A549 (cell line): ENCODE results near the gene BCL2L1. TPM values are rescaled to one million over a fixed set of nuclear protein-coding genes. Genes with fewer than 3 reads are reported as not detected.

Experiments used
- ATAC-seq, 2 experiments: fragments of 200-7000 bp in 1 of 2; fragments of >200 bp in 1 of 2; cut with Nextera tagmentation in 1 of 2; cut with Tn5 transposase in 1 of 2; 3 replicates each; pipeline versions ENCODE4 v1.8.0 to v1.9.1; 2018 to 2020; ENCODE audit warnings: mild to moderate bottlenecking in 1 of 2, moderate library complexity in 1 of 2
- CTCF ChIA-PET: fragments of 300-600 bp; sonication (Branson Sonifier 250); formaldehyde crosslinking; extraction: SDS; loops from one replicate; lab custom pipeline; 2021; ENCODE audit warnings: antibody characterized with exemption, inconsistent platforms; lab: Yijun Ruan, JAX
- POLR2A ChIA-PET: fragments of 350-600 bp; formaldehyde crosslinking; extraction: SDS; loops from one replicate; lab custom pipeline; 2021; ENCODE audit warnings: antibody characterized with exemption, inconsistent platforms; lab: Yijun Ruan, JAX
- DNase-seq, 2 experiments: peaks; one replicate each; pipeline versions ENCODE4 v3.0.0 to v3.0.0-alpha.2; 2011 to 2016; ENCODE audit warnings: low read depth in 1 of 2, low spot score in 1 of 2
- FAIRE-seq: peaks from 2 replicates; lab custom pipeline; 2011; peaks lifted over from hg19 to GRCh38; lab: Jason Lieb, UNC
- H3K27ac ChIP-seq, 2 experiments: fragments of >200 bp; sonication (Bioruptor Twin); formaldehyde crosslinking; 3 replicates each; pipeline ENCODE4 v1.5.1; 2016 to 2017
- H3K4me1 ChIP-seq: fragments of >200 bp; sonication (Bioruptor Twin); formaldehyde crosslinking; 3 replicates; pipeline ENCODE4 v1.6.1; 2016
- H3K4me2 ChIP-seq: fragments of >200 bp; sonication (Bioruptor Twin); formaldehyde crosslinking; 3 replicates; pipeline ENCODE4 v1.6.1; 2016
- H3K4me3 ChIP-seq: fragments of >200 bp; sonication (Bioruptor Twin); formaldehyde crosslinking; 3 replicates; pipeline ENCODE4 v1.5.1; 2016
- H3K9me3 ChIP-seq: fragments of >200 bp; sonication (Bioruptor Twin); formaldehyde crosslinking; 3 replicates; pipeline ENCODE4 v1.6.1; 2016
- CBX2 ChIP-seq: fragments of 200-600 bp; sonication (generic); IDR thresholded peaks from 2 replicates; pipeline ENCODE4 v1.6.1; 2016; ENCODE audit warnings: low read depth, mild to moderate bottlenecking, borderline replicate concordance
- CEBPB ChIP-seq, 2 experiments: fragments of >200 bp in 1 of 2; sonication (Bioruptor Twin) in 1 of 2; formaldehyde crosslinking in 1 of 2; IDR thresholded peaks; 2 replicates each; pipeline ENCODE4 v1.6.1; 2012 to 2016
- CTCF ChIP-seq: fragments of >200 bp; sonication (Bioruptor Twin); formaldehyde crosslinking; IDR thresholded peaks from 3 replicates; pipeline ENCODE4 v1.5.1; 2016
- EHF ChIP-seq: fragments of 250-450 bp; sonication (Bioruptor Pico); IDR thresholded peaks from 2 replicates; pipeline ENCODE4 v1.5.0; 2020; ENCODE audit warnings: mild to moderate bottlenecking
- EHMT2 ChIP-seq: fragments of 200-600 bp; sonication (generic); IDR thresholded peaks from 2 replicates; pipeline ENCODE4 v1.6.1; 2016; ENCODE audit warnings: antibody characterized with exemption, low read depth, mild to moderate bottlenecking, moderate library complexity
- HDAC2 ChIP-seq: fragments of 200-600 bp; sonication (generic); IDR thresholded peaks from 2 replicates; pipeline ENCODE4 v1.6.1; 2016
- HMGXB4 ChIP-seq: fragments of 250-450 bp; sonication (Bioruptor Pico); IDR thresholded peaks from 2 replicates; pipeline ENCODE4 v1.5.0; 2021; ENCODE audit warnings: mild to moderate bottlenecking, moderate library complexity, borderline replicate concordance
- HOXA7 ChIP-seq: fragments of 250-450 bp; sonication (Bioruptor Pico); IDR thresholded peaks from 2 replicates; pipeline ENCODE4 v1.5.0; 2020; ENCODE audit warnings: mild to moderate bottlenecking, moderate library complexity
- HOXB13 ChIP-seq: fragments of 250-450 bp; sonication (Bioruptor Pico); IDR thresholded peaks from 2 replicates; pipeline ENCODE4 v1.5.0; 2020; ENCODE audit warnings: low read depth, mild to moderate bottlenecking, moderate library complexity
- HOXB5 ChIP-seq: fragments of 250-450 bp; sonication (Bioruptor Pico); IDR thresholded peaks from 2 replicates; pipeline ENCODE4 v1.5.0; 2020; ENCODE audit warnings: mild to moderate bottlenecking, moderate library complexity
- JUN ChIP-seq, 2 experiments: fragments of >200 bp; sonication (Bioruptor Twin); formaldehyde crosslinking; IDR thresholded peaks; 2 replicates in 1 of 2; 3 replicates in 1 of 2; pipeline ENCODE4 v1.6.1; 2016 to 2017
- KDM5A ChIP-seq: fragments of 200-600 bp; sonication (generic); IDR thresholded peaks from 2 replicates; pipeline ENCODE4 v1.6.1; 2016; ENCODE audit warnings: antibody characterized with exemption, mild to moderate bottlenecking
- MAFK ChIP-seq: fragments of 450-650 bp; IDR thresholded peaks from 2 replicates; pipeline ENCODE4 v1.6.1; 2014; ENCODE audit not compliant: partially characterized antibody
- RAD21 ChIP-seq, 2 experiments: fragments of >200 bp in 1 of 2; sonication (Bioruptor Twin) in 1 of 2; formaldehyde crosslinking in 1 of 2; IDR thresholded peaks in 1 of 2; conservative IDR thresholded peaks in 1 of 2; 2 replicates in 1 of 2; 3 replicates in 1 of 2; pipeline ENCODE4 v1.6.1; 2012 to 2018; ENCODE audit warnings: inconsistent platforms in 1 of 2
- RFX5 ChIP-seq: fragments of 450-650 bp; IDR thresholded peaks from 2 replicates; pipeline ENCODE4 v1.7.1; 2014; ENCODE audit warnings: antibody characterized with exemption, mild to moderate bottlenecking, moderate library complexity
- ZC3H11A ChIP-seq: fragments of 450-650 bp; IDR thresholded peaks from 2 replicates; pipeline ENCODE4 v1.6.1; 2014; ENCODE audit warnings: antibody characterized with exemption, mild to moderate bottlenecking
- WGBS: methylation state at CpG from one replicate; pipeline ENCODE4 v1.1.6; 2017; ENCODE audit errors: missing lambda C conversion rate; 5-methylcytosine and 5-hydroxymethylcytosine counted together
- polyA plus RNA-seq, 4 experiments: library from polyadenylated mRNA; depleted of rRNA in 3 of 4; stranded (reverse); fragments of >200 nt; fragmentation: RNase III in 1 of 4; extraction: RNeasy Plus Mini Kit Qiagen cat#74134 plus additional on column Dnase treatment in 1 of 4; gene quantifications; 2 replicates in 3 of 4; 3 replicates in 1 of 4; pipeline ENCODE4 v1.2.3, GENCODE V29; 2011 to 2017
- TF ChIP-seq, protein P1 (sequence below): fragments of >200 bp; sonication (Bioruptor Twin); formaldehyde crosslinking; IDR thresholded peaks from 2 replicates; pipeline ENCODE4 v1.6.1; 2016

BCL2L1 gene
- polyA plus RNA-seq, 2 of the 4 experiments (the other 2 are of a cell fraction) = 154 to 178 TPM

DNA sequence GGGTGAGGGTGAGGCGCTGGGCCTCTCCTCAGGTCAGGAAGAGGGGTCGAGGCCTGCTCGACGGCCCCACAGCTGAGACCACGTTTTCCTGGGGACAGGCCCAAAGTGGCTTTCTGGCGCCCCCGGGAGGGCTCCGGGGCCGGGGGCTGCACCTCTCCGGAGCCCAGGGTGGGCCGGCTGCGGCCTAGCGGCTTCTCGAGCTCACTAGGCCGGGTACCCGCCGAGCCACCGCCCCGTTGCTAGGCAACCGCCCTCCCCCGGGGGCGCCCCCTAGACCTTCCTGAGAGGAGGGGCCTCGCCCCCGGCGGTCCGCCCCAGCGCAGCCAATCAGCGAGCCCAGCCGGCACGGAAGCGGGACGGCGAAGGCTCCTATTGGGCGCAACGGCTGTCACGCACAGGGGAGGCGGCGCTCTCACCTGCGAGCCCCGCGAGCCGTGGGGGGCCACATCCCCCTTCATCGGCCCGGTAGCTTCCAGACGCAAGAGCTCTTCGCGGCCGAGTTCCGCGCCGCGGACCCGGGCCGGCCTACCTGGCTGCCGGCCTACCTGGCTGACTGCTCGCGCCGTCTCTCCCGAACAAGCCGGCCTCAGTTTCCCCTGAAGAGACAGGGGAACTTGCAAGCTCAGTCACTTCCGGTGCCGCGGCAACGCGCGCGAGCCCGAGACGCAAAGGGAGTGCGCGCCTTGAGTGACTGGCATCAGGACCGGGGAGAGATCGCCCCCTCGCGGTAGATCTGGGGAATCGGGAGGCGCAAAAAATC, 831 bp upstream of the BCL2L1 start (continued):
- TF ChIP-seq HMGXB4 (CRISPR knock-in tag) (no peak), HDAC2 (no peak), RAD21 (conservative IDR thresholded peaks at IDR 0.05 in 1 of 2, IDR thresholded peaks at IDR 0.05 in 1 of 2) (peak; percentile 97 to 98), MAFK (peak; percentile 47)
- TF ChIP-seq, protein P1, sequence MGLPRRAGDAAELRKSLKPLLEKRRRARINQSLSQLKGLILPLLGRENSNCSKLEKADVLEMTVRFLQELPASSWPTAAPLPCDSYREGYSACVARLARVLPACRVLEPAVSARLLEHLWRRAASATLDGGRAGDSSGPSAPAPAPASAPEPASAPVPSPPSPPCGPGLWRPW = no peak

- Histone ChIP-seq H3K4me2 (peak overlapping the region; percentile 80), H3K9me3 (no peaks in the 10 kb centered on the region), H3K4me1 (peaks cover 15% of the 10 kb centered on the region), H3K27ac (peak overlapping the region; percentile 95 to 96), H3K4me3 (peak overlapping the region; percentile 68)
- TF ChIP-seq, protein P1 = no peak
- TF ChIP-seq HOXB5 (CRISPR knock-in tag) (no peak), HMGXB4 (CRISPR knock-in tag) (peak; percentile 57; the same call in 1 of the 2 replicates)
- ChIA-PET POLR2A (interaction anchor here (0.5 to 5.5 kb wide), 23 partner anchors 10 to 317 kb away, joined by 3 to 90 read pairs (median 5); partner anchors contain the start of genes ID1 and TPX2), CTCF (interaction anchor here (0.6 to 14.7 kb wide), 27 partner anchors 11 to 930 kb away, joined by 3 to 489 read pairs (median 9); partner anchors contain the start of genes COX4I2 and TPX2)
- WGBS = 0% methylated on average over 5 of the region's 10 CpGs
- ATAC-seq (no peak; a peak in 1 of 6 replicates), DNase-seq (peak in 1 of 2 experiments; percentile 22), FAIRE-seq (no peak)
Observed at GRCh38 chr20:31723069-31723318, 326 bp upstream of the BCL2L1 start.

DNA sequence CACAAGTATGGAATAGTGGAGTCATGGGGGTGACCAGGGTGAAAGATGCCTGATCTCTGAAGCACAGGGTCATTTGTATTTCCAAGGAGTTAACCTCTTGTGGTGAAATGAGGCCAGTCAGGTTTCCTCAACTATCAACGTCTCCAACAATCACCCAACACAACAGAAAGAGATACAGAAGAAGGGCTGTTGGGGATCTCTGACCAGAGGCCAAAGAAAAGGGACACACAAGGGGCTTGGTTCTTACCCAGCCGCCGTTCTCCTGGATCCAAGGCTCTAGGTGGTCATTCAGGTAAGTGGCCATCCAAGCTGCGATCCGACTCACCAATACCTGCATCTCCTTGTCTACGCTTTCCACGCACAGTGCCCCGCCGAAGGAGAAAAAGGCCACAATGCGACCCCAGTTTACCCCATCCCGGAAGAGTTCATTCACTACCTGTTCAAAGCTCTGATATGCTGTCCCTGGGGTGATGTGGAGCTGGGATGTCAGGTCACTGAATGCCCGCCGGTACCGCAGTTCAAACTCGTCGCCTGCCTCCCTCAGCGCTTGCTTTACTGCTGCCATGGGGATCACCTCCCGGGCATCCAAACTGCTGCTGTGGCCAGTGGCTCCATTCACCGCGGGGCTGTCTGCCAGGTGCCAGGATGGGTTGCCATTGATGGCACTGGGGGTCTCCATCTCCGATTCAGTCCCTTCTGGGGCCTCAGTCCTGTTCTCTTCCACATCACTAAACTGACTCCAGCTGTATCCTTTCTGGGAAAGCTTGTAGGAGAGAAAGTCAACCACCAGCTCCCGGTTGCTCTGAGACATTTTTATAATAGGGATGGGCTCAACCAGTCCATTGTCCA, 1.0 kb downstream of the BCL2L1 start:
- WGBS = 1% methylated on average over 16 of the region's 22 CpGs

GRCh38 chr20:31720486-31721407, 1.9 kb downstream of the BCL2L1 start:
- Histone ChIP-seq H3K4me1 (peaks cover 38% of the 10 kb centered on the region), H3K27ac (peak overlapping the region; percentile 95 to 96), H3K4me3 (peak overlapping the region; percentile 68), H3K4me2 (peak overlapping the region; percentile 80), H3K9me3 (no peaks in the 10 kb centered on the region)
- no peak for FAIRE-seq
- CTCF ChIA-PET = interaction anchor here (0.8 to 14.7 kb wide), 16 partner anchors 11 to 161 kb away, joined by 3 to 489 read pairs (median 16); partner anchors contain the start of gene COX4I2
- no peak for DNase-seq
- POLR2A ChIA-PET = interaction anchor here (0.8 to 5.5 kb wide), 11 partner anchors 8 to 160 kb away, joined by 3 to 90 read pairs (median 5); partner anchors contain the start of gene ID1
- 2% methylated on average over 7 of the region's 7 CpGs for WGBS
- no peak for ATAC-seq
- TF ChIP-seq EHMT2 (no peak), JUN (IDR thresholded peaks at IDR 0.05) (peak in 1 of 2 experiments; percentile 61; a peak in 2 of 5 replicates), CBX2 (no peak), ZC3H11A (no peak), HOXA7 (CRISPR knock-in tag) (peak; percentile 35; the same call in 1 of the 2 replicates), RFX5 (no peak), CTCF (0 out of 3 replicates have a peak, but pooled peaks have one; percentile 7), CEBPB (IDR thresholded peaks at IDR 0.05) (no peak), HOXB13 (CRISPR knock-in tag) (no peak), EHF (CRISPR knock-in tag) (0 out of 2 replicates have a peak, but pooled peaks have one; percentile 15), HOXB5 (CRISPR knock-in tag) (peak; percentile 52; the same call in 1 of the 2 replicates)

More for the DNA sequence above, 1.0 kb downstream of the BCL2L1 start:
- CTCF ChIA-PET = interaction anchor here (1.1 to 14.7 kb wide), 13 partner anchors 11 to 162 kb away, joined by 3 to 489 read pairs (median 37); partner anchors contain the start of gene COX4I2
- Histone ChIP-seq H3K4me1 (peaks cover 29% of the 10 kb centered on the region), H3K9me3 (no peaks in the 10 kb centered on the region), H3K27ac (peak overlapping the region; percentile 95 to 96), H3K4me2 (peak overlapping the region; percentile 80), H3K4me3 (peak overlapping the region; percentile 68)
- no peak for DNase-seq
- no peak for FAIRE-seq
- no peak for ATAC-seq
- POLR2A ChIA-PET = interaction anchor here (0.6 to 5.5 kb wide), 12 partner anchors 9 to 113 kb away, joined by 3 to 90 read pairs (median 14); partner anchors contain the start of gene TPX2
- TF ChIP-seq HOXB13 (CRISPR knock-in tag) = 0 out of 2 replicates have a peak, but pooled peaks have one; percentile 8
- TF ChIP-seq JUN (IDR thresholded peaks at IDR 0.05) = peak in 1 of 2 experiments; percentile 0; a peak in 2 of 5 replicates
- TF ChIP-seq KDM5A = no peak
